ENCODE results near the gene SHANK2.

The SHANK2 gene

GRCh38 chr11:71218789-71219499 is 33.4 kb downstream of the SHANK2 start:
- DNase-seq: no peak

GRCh38 chr11:71215425-71215965 is 36.9 kb downstream of the SHANK2 start:
- no peak for DNase-seq

- no peak for DNase-seq
Measured at GRCh38 chr11:71214553-71215424, 37.6 kb downstream of the SHANK2 start.

- DNase-seq: no peak
Measured at GRCh38 chr11:71213696-71214552, 38.5 kb downstream of the SHANK2 start.

GRCh38 chr11:71212871-71213559 is 39.4 kb downstream of the SHANK2 start:
- no peak for DNase-seq

- no peak for DNase-seq
Measured at GRCh38 chr11:71211631-71212030, 40.7 kb downstream of the SHANK2 start.

- no peak for DNase-seq
Measured at GRCh38 chr11:71210861-71211260, 41.5 kb downstream of the SHANK2 start.

- DNase-seq: no peak
Measured at GRCh38 chr11:71209656-71210055, 42.7 kb downstream of the SHANK2 start.

- no peak for DNase-seq
Measured at GRCh38 chr11:71209181-71209580, 43.2 kb downstream of the SHANK2 start.

- DNase-seq: no peak
Measured at GRCh38 chr11:71208011-71208774, 44.2 kb downstream of the SHANK2 start.

- DNase-seq: no peak
Measured at GRCh38 chr11:71207563-71207962, 44.8 kb downstream of the SHANK2 start.

GRCh38 chr11:71206186-71206585 is 46.2 kb downstream of the SHANK2 start:
- peak; percentile 59 for DNase-seq

- DNase-seq: no peak
Measured at GRCh38 chr11:71204748-71205664, 47.4 kb downstream of the SHANK2 start.

GRCh38 chr11:71204294-71204693 is 48.1 kb downstream of the SHANK2 start:
- DNase-seq: no peak

- DNase-seq: no peak
Measured at GRCh38 chr11:71203681-71204080, 48.7 kb downstream of the SHANK2 start.

GRCh38 chr11:71202966-71203365 is 49.4 kb downstream of the SHANK2 start:
- DNase-seq: no peak

GRCh38 chr11:71202598-71202944 is 49.8 kb downstream of the SHANK2 start:
- no peak for DNase-seq

Measured in retina (tissue), 1 donor.